GM12878 (cell line): ENCODE data around the gene ALB.

Experiments used
- BHLHE40 ChIP-seq, 2 experiments: fragments of 450-650 bp in 1 of 2; IDR thresholded peaks; 2 replicates each; pipeline ENCODE4 v1.6.1; 2011 to 2017; ENCODE audit warnings: low read depth in 2 of 2, borderline replicate concordance in 1 of 2, improper control_type of control experiment in 1 of 2, low read length in 1 of 2, mild to moderate bottlenecking in 1 of 2
- MYC ChIP-seq: IDR thresholded peaks from 2 replicates; pipeline ENCODE4 v1.6.1; 2011; ENCODE audit warnings: mild to moderate bottlenecking, low read length, moderate library complexity, inconsistent platforms; ENCODE audit not compliant: insufficient read depth, insufficient replicate concordance, insufficient read length, severe bottlenecking

DNA sequence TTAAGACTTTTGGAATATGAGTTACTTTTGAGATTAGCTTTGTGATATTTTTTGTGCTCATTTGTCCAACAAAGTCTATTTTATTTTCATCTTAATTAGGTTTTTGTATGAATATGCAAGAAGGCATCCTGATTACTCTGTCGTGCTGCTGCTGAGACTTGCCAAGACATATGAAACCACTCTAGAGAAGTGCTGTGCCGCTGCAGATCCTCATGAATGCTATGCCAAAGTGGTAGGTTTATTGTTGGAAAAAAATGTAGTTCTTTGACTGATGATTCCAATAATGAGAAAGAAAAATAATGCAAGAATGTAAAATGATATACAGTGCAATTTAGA, 10.8 kb downstream of the ALB start:
- TF ChIP-seq MYC (no peak), BHLHE40 (IDR thresholded peaks at IDR 0.05; ENCODE audit: borderline replicate concordance in 1 of 2, low read depth in 2 of 2, low read length in 1 of 2) (no peak)
